Kasumi-1 (cell line): ENCODE results near the gene SLC6A6.

Experiments
- DNase-seq, 2 experiments: peaks; one replicate each; lab custom pipeline; 2025; lab: John Stamatoyannopoulos, UW

The SLC6A6 gene

GRCh38 chr3:14487821-14488220, 85.4 kb downstream of the SLC6A6 start:
- DNase-seq, result no peak

GRCh38 chr3:14488286-14489041, 86.1 kb downstream of the SLC6A6 start:
- DNase-seq, result no peak

GRCh38 chr3:14489641-14490040, 87.2 kb downstream of the SLC6A6 start:
- DNase-seq, result no peak

GRCh38 chr3:14490255-14490654, 87.8 kb downstream of the SLC6A6 start:
- no peak for DNase-seq

GRCh38 chr3:14490831-14491230, 88.4 kb downstream of the SLC6A6 start:
- no peak for DNase-seq

- no peak for DNase-seq
These were observed 89.2 kb downstream of the SLC6A6 start for GRCh38 chr3:14491396-14492190.

GRCh38 chr3:14492948-14493881, 90.8 kb downstream of the SLC6A6 start:
- no peak for DNase-seq

- DNase-seq, result no peak
These were observed 92.0 kb downstream of the SLC6A6 start for GRCh38 chr3:14494279-14494972.

GRCh38 chr3:14494973-14495300, 92.5 kb downstream of the SLC6A6 start:
- no peak for DNase-seq

GRCh38 chr3:14496351-14496750, 93.9 kb downstream of the SLC6A6 start:
- no peak for DNase-seq

- peak; percentile 1 to 6 for DNase-seq
These were observed 94.9 kb downstream of the SLC6A6 start for GRCh38 chr3:14497321-14497720.

GRCh38 chr3:14502472-14502871, 100.1 kb downstream of the SLC6A6 start:
- DNase-seq, result no peak

- DNase-seq, result no peak
These were observed 100.8 kb downstream of the SLC6A6 start for GRCh38 chr3:14503033-14503705.

GRCh38 chr3:14503706-14504065, 101.3 kb downstream of the SLC6A6 start:
- no peak for DNase-seq

GRCh38 chr3:14505001-14505802, 102.8 kb downstream of the SLC6A6 start:
- DNase-seq, result no peak

- no peak for DNase-seq
These were observed 103.5 kb downstream of the SLC6A6 start for GRCh38 chr3:14505803-14506500.

- DNase-seq, result no peak
These were observed 104.4 kb downstream of the SLC6A6 start for GRCh38 chr3:14506626-14507304.

- DNase-seq, result no peak
These were observed 104.9 kb downstream of the SLC6A6 start for GRCh38 chr3:14507305-14507741.
